H1 (cell line): ENCODE data around the gene SCN1B. TPM values are rescaled to one million over a fixed set of nuclear protein-coding genes. Genes with fewer than 3 reads are reported as not detected.

Experiments used
- CTCF ChIA-PET: fragments of 300-600 bp; sonication (Branson Sonifier 250); formaldehyde crosslinking; loops from one replicate; lab custom pipeline; 2021; ENCODE audit not compliant: partially characterized antibody; lab: Charles Lee
- POLR2A ChIA-PET: fragments of 300-600 bp; sonication (Branson Sonifier 250); formaldehyde crosslinking; loops from one replicate; lab custom pipeline; 2021; ENCODE audit warnings: inconsistent platforms; ENCODE audit not compliant: partially characterized antibody; lab: Charles Lee
- DNase-seq, 2 experiments: peaks; one replicate each; pipeline versions ENCODE4 v3.0.0 to v3.0.0-alpha.2; 2010 to 2022; ENCODE audit warnings: low spot score in 2 of 2, low read depth in 1 of 2, mixed read lengths in 1 of 2
- FAIRE-seq: peaks from 2 replicates; lab custom pipeline; 2011; peaks lifted over from hg19 to GRCh38; lab: Jason Lieb, UNC
- H2AFZ ChIP-seq: 2 replicates; pipeline ENCODE4 v1.8.1; 2012; ENCODE audit warnings: low read length, inconsistent platforms
- H2AK5ac ChIP-seq: 2 replicates; pipeline ENCODE4 v1.6.1; 2013; ENCODE audit warnings: low read depth, low read length
- H2BK120ac ChIP-seq: replicated peaks from 2 replicates; pipeline ENCODE3; 2013; ENCODE audit warnings: low read depth, low read length, inconsistent platforms
- H2BK12ac ChIP-seq: 2 replicates; pipeline ENCODE4 v1.6.1; 2013; ENCODE audit warnings: low read depth, low read length
- H2BK15ac ChIP-seq: 2 replicates; pipeline ENCODE4 v1.6.1; 2013; ENCODE audit warnings: low read length
- H2BK20ac ChIP-seq: 2 replicates; pipeline ENCODE4 v1.6.1; 2013; ENCODE audit warnings: low read length
- H2BK5ac ChIP-seq: 2 replicates; pipeline ENCODE4 v1.6.1; 2013; ENCODE audit warnings: low read depth, low read length
- H3K14ac ChIP-seq: 2 replicates; pipeline ENCODE4 v1.6.1; 2013; ENCODE audit warnings: inconsistent platforms; ENCODE audit not compliant: insufficient read length
- H3K18ac ChIP-seq: 2 replicates; pipeline ENCODE4 v1.6.1; 2013; ENCODE audit warnings: low read length; ENCODE audit errors: extremely low read depth
- H3K23ac ChIP-seq: 2 replicates; pipeline ENCODE4 v1.6.1; 2013; ENCODE audit warnings: inconsistent platforms; ENCODE audit not compliant: insufficient read length
- H3K23me2 ChIP-seq: 2 replicates; pipeline ENCODE4 v1.6.1; 2013; ENCODE audit warnings: low read depth, low read length
- H3K27ac ChIP-seq: 2 replicates; pipeline ENCODE4 v1.6.1; 2011; ENCODE audit warnings: low read depth, low read length, inconsistent platforms
- H3K27me3 ChIP-seq, 4 experiments: replicated peaks in 1 of 4; 1 replicate in 1 of 4; 2 replicates in 3 of 4; pipeline versions ENCODE4 v1.6.1 to v1.8.1; 2011 to 2013; ENCODE audit warnings: low read length in 3 of 4, mild to moderate bottlenecking in 3 of 4, inconsistent platforms in 2 of 4, mixed read lengths in 2 of 4, moderate library complexity in 1 of 4; ENCODE audit not compliant: control insufficient read depth in 3 of 4, insufficient read depth in 3 of 4; ENCODE audit errors: extremely low read depth in 1 of 4
- H3K36me3 ChIP-seq, 4 experiments: 2 replicates each; pipeline versions ENCODE4 v1.6.1 to v1.8.1; 2011 to 2013; ENCODE audit warnings: mild to moderate bottlenecking in 4 of 4, low read length in 3 of 4, moderate library complexity in 2 of 4, control low read depth in 1 of 4, inconsistent platforms in 1 of 4; ENCODE audit not compliant: insufficient read depth in 4 of 4, control insufficient read depth in 2 of 4
- H3K4ac ChIP-seq: replicated peaks from 2 replicates; pipeline ENCODE3; 2013; ENCODE audit warnings: low read length, low read depth, mixed read lengths, inconsistent platforms; ENCODE audit not compliant: insufficient read length
- H3K4me1 ChIP-seq, 4 experiments: replicated peaks in 1 of 4; 1 replicate in 1 of 4; 2 replicates in 3 of 4; pipeline versions ENCODE4 v1.6.1 to v1.8.1; 2011 to 2013; ENCODE audit warnings: low read length in 3 of 4, inconsistent platforms in 2 of 4, mixed read lengths in 1 of 4; ENCODE audit not compliant: insufficient read depth in 4 of 4, control insufficient read depth in 3 of 4
- H3K4me2 ChIP-seq, 2 experiments: 2 replicates each; pipeline versions ENCODE4 v1.6.1 to v1.8.1; 2011 to 2013; ENCODE audit warnings: low read depth in 2 of 2, low read length in 2 of 2, control low read depth in 1 of 2, inconsistent platforms in 1 of 2, mild to moderate bottlenecking in 1 of 2; ENCODE audit not compliant: insufficient read depth in 1 of 2
- H3K4me3 ChIP-seq, 4 experiments: fragments of 200-600, 300-600 bp in 1 of 4; sonication (generic), shearing (Covaris generic), sonication (Bioruptor Twin) in 1 of 4; 2 replicates each; pipeline versions ENCODE4 v1.5.1 to v1.8.1; 2011 to 2016; ENCODE audit warnings: low read length in 4 of 4, low read depth in 3 of 4, control low read depth in 2 of 4, inconsistent platforms in 2 of 4, mild to moderate bottlenecking in 2 of 4, mixed read lengths in 1 of 4, moderate library complexity in 1 of 4; ENCODE audit not compliant: insufficient read depth in 2 of 4; ENCODE audit errors: extremely low read depth in 1 of 4
- H3K56ac ChIP-seq: replicated peaks from 2 replicates; pipeline ENCODE3; 2013; ENCODE audit warnings: low read depth, mild to moderate bottlenecking, mixed read lengths, low read length, inconsistent platforms; ENCODE audit not compliant: insufficient read length
- H3K79me1 ChIP-seq: 2 replicates; pipeline ENCODE4 v1.6.1; 2013; ENCODE audit warnings: low read depth, low read length, control low read depth
- H3K79me2 ChIP-seq, 2 experiments: 2 replicates each; pipeline versions ENCODE4 v1.6.1 to v1.8.1; 2012 to 2013; ENCODE audit warnings: low read length in 2 of 2, mild to moderate bottlenecking in 2 of 2, inconsistent platforms in 1 of 2; ENCODE audit not compliant: insufficient read depth in 2 of 2, control insufficient read depth in 1 of 2
- H3K9ac ChIP-seq, 4 experiments: replicated peaks in 1 of 4; 1 replicate in 1 of 4; 2 replicates in 3 of 4; pipeline versions ENCODE4 v1.6.1 to v1.8.1; 2011 to 2013; ENCODE audit warnings: low read depth in 3 of 4, low read length in 3 of 4, control low read depth in 2 of 4, mild to moderate bottlenecking in 2 of 4, moderate library complexity in 2 of 4, inconsistent platforms in 1 of 4; ENCODE audit errors: extremely low read depth in 1 of 4
- H3K9me3 ChIP-seq, 2 experiments: 2 replicates each; pipeline versions ENCODE4 v1.6.1 to v1.8.1; 2012 to 2013; ENCODE audit warnings: mild to moderate bottlenecking in 2 of 2, moderate library complexity in 2 of 2, control low read depth in 1 of 2, inconsistent platforms in 1 of 2, low read depth in 1 of 2, low read length in 1 of 2, mixed read lengths in 1 of 2; ENCODE audit not compliant: insufficient read depth in 2 of 2
- H4K20me1 ChIP-seq, 2 experiments: replicated peaks in 1 of 2; 2 replicates each; pipeline versions ENCODE3 to v1.8.1; 2011 to 2013; ENCODE audit warnings: inconsistent platforms in 2 of 2, low read length in 2 of 2, mild to moderate bottlenecking in 1 of 2; ENCODE audit not compliant: insufficient read depth in 2 of 2, control insufficient read depth in 1 of 2
- H4K5ac ChIP-seq: 2 replicates; pipeline ENCODE4 v1.6.1; 2013; ENCODE audit warnings: low read length, low read depth, mixed read lengths, inconsistent platforms; ENCODE audit not compliant: insufficient read length
- H4K8ac ChIP-seq: 2 replicates; pipeline ENCODE4 v1.8.0; 2013; ENCODE audit warnings: mild to moderate bottlenecking, moderate library complexity, low read length, inconsistent platforms; ENCODE audit not compliant: insufficient read depth; ENCODE audit errors: extremely low read depth
- H4K91ac ChIP-seq: replicated peaks from 2 replicates; pipeline ENCODE3; 2013; ENCODE audit warnings: low read length, mixed read lengths, inconsistent platforms; ENCODE audit not compliant: insufficient read length
- BCL11A ChIP-seq, 2 experiments: IDR thresholded peaks; one replicate each; pipeline ENCODE4 v1.6.1; 2011; ENCODE audit warnings: low read depth in 2 of 2, low read length in 2 of 2, mild to moderate bottlenecking in 2 of 2
- EGR1 ChIP-seq: IDR thresholded peaks from 2 replicates; pipeline ENCODE4 v1.6.1; 2011; ENCODE audit warnings: low read depth, low read length, borderline replicate concordance
- KDM1A ChIP-seq: fragments of 200-600, 300-600 bp; sonication (generic); IDR thresholded peaks from 2 replicates; pipeline ENCODE4 v1.7.1; 2016; ENCODE audit warnings: mild to moderate bottlenecking, low read length, borderline replicate concordance
- POLR2AphosphoS5 ChIP-seq: IDR thresholded peaks from 2 replicates; pipeline ENCODE4 v1.6.1; 2011; ENCODE audit warnings: low read depth, low read length
- WGBS, 2 experiments: shearing (Covaris generic) in 1 of 2; methylation state at CpG; one replicate each; pipeline versions ENCODE4 v1.1.6 to v1.1.7; 2013 to 2015; ENCODE audit warnings: low lambda C conversion rate in 2 of 2, mixed read lengths in 2 of 2, inconsistent platforms in 1 of 2, low coverage in 1 of 2, missing lambda C conversion rate in 1 of 2; ENCODE audit not compliant: insufficient replicate concordance in 2 of 2, insufficient coverage in 1 of 2, insufficient read length in 1 of 2; ENCODE audit errors: extremely low coverage in 1 of 2, missing lambda C conversion rate in 1 of 2; 5-methylcytosine and 5-hydroxymethylcytosine counted together
- polyA plus RNA-seq, 7 experiments: library from polyadenylated mRNA; depleted of rRNA in 3 of 7; stranded (reverse) in 5 of 7; unstranded in 2 of 7; fragments of >200 nt in 5 of 7; fragments of 200-250 nt in 2 of 7; gene quantifications; 1 replicate in 5 of 7; 2 replicates in 1 of 7; 4 replicates in 1 of 7; pipeline versions ENCODE4 v1.2.1 to v1.2.3, GENCODE V29; 2011 to 2013; ENCODE audit warnings: missing spikeins in 2 of 7, mixed read lengths in 2 of 7
- total RNA-seq: library from RNA; stranded (reverse); fragmentation: NEBNext Ultra II Directional; extraction: Animal tissue kit (Norgen Biotek cat#: 25700); gene quantifications from 2 replicates; pipeline ENCODE4 v1.2.1, GENCODE V29; 2021

Gene SCN1B
- total and polyA plus RNA-seq, 2 of the 8 experiments (the other 6 are each of a cell fraction or from before 2014, with no cell fraction given) = 3.1 to 3.5 TPM

- ChIA-PET CTCF (interaction anchor here (3.2 to 13.0 kb wide), 4 partner anchors 15 to 82 kb away, joined by 10 to 105 read pairs (median 48); partner anchors contain the start of gene LGI4), POLR2A (interaction anchor here (0.9 to 2.3 kb wide), 3 partner anchors 8 to 81 kb away, joined by 4 to 11 read pairs (median 5); no protein-coding TSS in a partner anchor)
- Histone ChIP-seq H3K4me3 (no peak overlapping the region), H2AK5ac (no peak overlapping the region), H3K18ac (no peak overlapping the region), H3K4ac (no peak overlapping the region), H4K8ac (no peak overlapping the region), H2BK120ac (no peak overlapping the region), H4K20me1 (peaks cover 0 to 1% of the 10 kb centered on the region in 2 experiments), H3K27ac (no peak overlapping the region), H2BK15ac (no peak overlapping the region), H3K9me3 (no peaks in the 10 kb centered on the region), H4K91ac (no peak overlapping the region), H3K23ac (no peak overlapping the region), H3K36me3 (no peaks in the 10 kb centered on the region), H3K9ac (no peak overlapping the region), H3K56ac (no peak overlapping the region), H3K4me1 (peaks cover 0 to 11% (median 2%) of the 10 kb centered on the region in 4 experiments; a peak in 5 of 7 replicates), H2BK20ac (no peak overlapping the region), H3K14ac (no peak overlapping the region), H3K27me3 (peaks cover 0 to 2% (median 0%) of the 10 kb centered on the region in 4 experiments; a peak in 1 of 7 replicates), H3K79me2 (no peaks in the 10 kb centered on the region), H4K5ac (no peak overlapping the region), H2BK12ac (no peak overlapping the region), H3K23me2 (no peaks in the 10 kb centered on the region), H3K79me1 (no peaks in the 10 kb centered on the region), H3K4me2 (no peak overlapping the region), H2AFZ (no peak overlapping the region), H2BK5ac (no peak overlapping the region)
- 96% methylated on average over 9 of the region's 15 CpGs; no CpG with 5 or more reads in 1 of the 2 experiments for WGBS, 2 experiments
- TF ChIP-seq EGR1 (no peak), KDM1A (no peak), POLR2AphosphoS5 (no peak), BCL11A (IDR thresholded peaks at IDR 0.05; ENCODE audit: low read depth in 2 of 2, low read length in 2 of 2) (no peak)
- FAIRE-seq (no peak), DNase-seq (no peak)
Observed at GRCh38 chr19:35059799-35060091, 29.5 kb downstream of the SCN1B start.
